ENCODE results near the gene ZEB2. TPM values are rescaled to one million over a fixed set of nuclear protein-coding genes. Genes with fewer than 3 reads are reported as not detected.

Gene ZEB2
- total and polyA plus RNA-seq, 5 donors from 2014 or later, result 0.23 to 18.1 (median 0.41) TPM; not detected in 1

- Mint-ChIP-seq H3K27me3 (peaks cover 26% of the 10 kb centered on the region), H3K4me3 (no peak overlapping the region), H3K9me3 (peaks cover 0 to 1% (median 0%) of the 10 kb centered on the region in 7 donors), H3K4me1 (peaks cover 0 to 11% (median 8%) of the 10 kb centered on the region in 4 donors), H3K27ac (no peak overlapping the region), H3K36me3 (no peaks in the 10 kb centered on the region)
- Histone ChIP-seq H3K27ac (ENCODE audit: insufficient read depth, low read length, poor library complexity, severe bottlenecking) (no peak overlapping the region), H3K4me1 (ENCODE audit: control insufficient read depth, insufficient read depth, low read length, poor library complexity, severe bottlenecking) (peaks cover 4% of the 10 kb centered on the region), H3K27me3 (ENCODE audit: control insufficient read depth, insufficient read depth, low read length) (no peaks in the 10 kb centered on the region), H3K36me3 (ENCODE audit: control insufficient read depth, insufficient read depth, low read length) (no peaks in the 10 kb centered on the region), H3K9me3 (ENCODE audit: control insufficient read depth in 2 of 2, low read length in 2 of 2) (no peaks in the 10 kb centered on the region), H3K4me3 (ENCODE audit: low read depth, low read length) (no peak overlapping the region)
- DNase-seq, result no peak
- no peak for ATAC-seq (ENCODE audit: low read depth in 2 of 2)
Observed at GRCh38 chr2:144545787-144546186, 25.9 kb upstream of the ZEB2 start.

- Histone ChIP-seq H3K27me3 (ENCODE audit: control insufficient read depth, insufficient read depth, low read length) (no peaks in the 10 kb centered on the region), H3K4me3 (ENCODE audit: low read depth, low read length) (no peak overlapping the region), H3K4me1 (ENCODE audit: control insufficient read depth, insufficient read depth, low read length, poor library complexity, severe bottlenecking) (peaks cover 4% of the 10 kb centered on the region), H3K36me3 (ENCODE audit: control insufficient read depth, insufficient read depth, low read length) (no peaks in the 10 kb centered on the region), H3K27ac (ENCODE audit: insufficient read depth, low read length, poor library complexity, severe bottlenecking) (no peak overlapping the region), H3K9me3 (ENCODE audit: control insufficient read depth in 2 of 2, low read length in 2 of 2) (no peaks in the 10 kb centered on the region)
- Mint-ChIP-seq H3K27ac (no peak overlapping the region), H3K4me3 (no peak overlapping the region), H3K9me3 (peaks cover 0 to 1% (median 0%) of the 10 kb centered on the region in 7 donors), H3K4me1 (peaks cover 0 to 11% (median 8%) of the 10 kb centered on the region in 4 donors), H3K27me3 (peaks cover 26% of the 10 kb centered on the region), H3K36me3 (no peaks in the 10 kb centered on the region)
- ATAC-seq (ENCODE audit: low read depth in 2 of 2) (no peak), DNase-seq (no peak)
Observed at GRCh38 chr2:144544053-144544452, 24.1 kb upstream of the ZEB2 start.

DNA sequence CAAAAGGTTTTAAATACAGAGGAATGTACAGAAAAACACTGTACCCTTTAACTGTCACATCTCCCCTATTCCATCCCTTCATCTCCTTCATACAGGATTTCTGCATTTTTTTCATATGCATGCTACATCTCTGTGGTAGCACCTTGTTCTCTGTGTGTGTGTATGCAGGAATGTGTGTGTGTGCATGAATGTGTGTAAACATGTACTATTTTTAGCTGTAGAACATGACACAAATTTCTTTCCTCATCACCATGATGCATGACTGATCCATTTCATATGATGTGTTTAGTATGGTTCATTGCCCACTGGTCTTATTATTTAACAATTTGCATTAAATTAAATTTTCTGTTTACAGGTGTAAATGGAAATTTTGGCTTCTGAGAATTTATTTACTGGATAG is 21.5 kb upstream of the ZEB2 start:
- Histone ChIP-seq H3K27ac (ENCODE audit: insufficient read depth, low read length, poor library complexity, severe bottlenecking) (no peak overlapping the region), H3K27me3 (ENCODE audit: control insufficient read depth, insufficient read depth, low read length) (peaks cover 4% of the 10 kb centered on the region), H3K4me1 (ENCODE audit: control insufficient read depth, insufficient read depth, low read length, poor library complexity, severe bottlenecking) (no peaks in the 10 kb centered on the region), H3K4me3 (ENCODE audit: low read depth, low read length) (no peak overlapping the region), H3K9me3 (ENCODE audit: control insufficient read depth in 2 of 2, low read length in 2 of 2) (no peaks in the 10 kb centered on the region), H3K36me3 (ENCODE audit: control insufficient read depth, insufficient read depth, low read length) (no peaks in the 10 kb centered on the region)
- ATAC-seq (ENCODE audit: low read depth in 2 of 2) (no peak), DNase-seq (no peak)
- Mint-ChIP-seq H3K4me1 (no peaks in the 10 kb centered on the region), H3K27me3 (peaks cover 13% of the 10 kb centered on the region), H3K27ac (no peak overlapping the region), H3K36me3 (no peaks in the 10 kb centered on the region), H3K4me3 (peak overlapping the region in 1 of 4 donors; percentile 72), H3K9me3 (peaks cover 0 to 1% (median 0%) of the 10 kb centered on the region in 7 donors)

GRCh38 chr2:144539289-144539782 is 19.4 kb upstream of the ZEB2 start:
- ATAC-seq (ENCODE audit: low read depth in 2 of 2), result no peak
- Histone ChIP-seq H3K36me3 (ENCODE audit: control insufficient read depth, insufficient read depth, low read length) (no peaks in the 10 kb centered on the region), H3K27me3 (ENCODE audit: control insufficient read depth, insufficient read depth, low read length) (peaks cover 11% of the 10 kb centered on the region), H3K9me3 (ENCODE audit: control insufficient read depth in 2 of 2, low read length in 2 of 2) (no peaks in the 10 kb centered on the region), H3K4me1 (ENCODE audit: control insufficient read depth, insufficient read depth, low read length, poor library complexity, severe bottlenecking) (no peaks in the 10 kb centered on the region), H3K27ac (ENCODE audit: insufficient read depth, low read length, poor library complexity, severe bottlenecking) (no peak overlapping the region), H3K4me3 (ENCODE audit: low read depth, low read length) (no peak overlapping the region)
- Mint-ChIP-seq H3K4me3 (no peak overlapping the region), H3K9me3 (peaks cover 0 to 1% (median 0%) of the 10 kb centered on the region in 7 donors), H3K4me1 (no peaks in the 10 kb centered on the region), H3K27me3 (peaks cover 16% of the 10 kb centered on the region), H3K36me3 (no peaks in the 10 kb centered on the region), H3K27ac (no peak overlapping the region)
- DNase-seq, result no peak

GRCh38 chr2:144535300-144535699 is 15.4 kb upstream of the ZEB2 start:
- peaks cover 36% of the 10 kb centered on the region for H3K27me3 ChIP-seq (ENCODE audit: control insufficient read depth, insufficient read depth, low read length)
- peaks cover 33% of the 10 kb centered on the region for H3K27me3 Mint-ChIP-seq
- no peaks in the 10 kb centered on the region for H3K4me1 Mint-ChIP-seq

DNA sequence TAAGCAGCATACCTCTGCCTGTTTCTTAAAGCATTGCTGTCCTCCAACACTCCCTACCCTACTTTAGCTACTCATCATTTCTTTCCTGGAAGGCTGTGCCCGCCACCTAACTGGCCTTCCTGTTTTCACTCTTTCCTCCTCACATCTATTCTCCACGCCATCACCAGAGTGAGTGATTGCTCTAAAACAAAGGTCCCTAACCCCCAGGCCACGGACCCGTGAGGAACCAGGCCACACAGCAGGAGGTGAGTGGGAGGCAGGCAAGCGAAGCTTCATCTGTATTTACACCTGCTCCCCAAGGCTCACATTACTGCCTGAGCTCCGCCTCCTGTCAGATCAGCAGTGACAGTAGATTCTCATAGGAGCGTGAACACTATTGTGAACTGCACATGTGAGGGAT is 13.3 kb upstream of the ZEB2 start:
- DNase-seq (no peak), ATAC-seq (ENCODE audit: low read depth in 2 of 2) (no peak)
- Mint-ChIP-seq H3K27me3 (peaks cover 44% of the 10 kb centered on the region), H3K36me3 (no peaks in the 10 kb centered on the region), H3K4me3 (no peak overlapping the region), H3K4me1 (no peaks in the 10 kb centered on the region), H3K27ac (no peak overlapping the region), H3K9me3 (peaks cover 0 to 3% (median 0%) of the 10 kb centered on the region in 7 donors)
- peaks cover 42% of the 10 kb centered on the region for H3K27me3 ChIP-seq (ENCODE audit: control insufficient read depth, insufficient read depth, low read length)
- H3K27ac ChIP-seq (ENCODE audit: insufficient read depth, low read length, poor library complexity, severe bottlenecking), result no peak overlapping the region
- H3K9me3 ChIP-seq (ENCODE audit: control insufficient read depth in 2 of 2, low read length in 2 of 2), result no peaks in the 10 kb centered on the region
- H3K4me1 ChIP-seq (ENCODE audit: control insufficient read depth, insufficient read depth, low read length, poor library complexity, severe bottlenecking), result no peaks in the 10 kb centered on the region
- no peak overlapping the region for H3K4me3 ChIP-seq (ENCODE audit: low read depth, low read length)
- no peaks in the 10 kb centered on the region for H3K36me3 ChIP-seq (ENCODE audit: control insufficient read depth, insufficient read depth, low read length)

More at GRCh38 chr2:144535300-144535699, 15.4 kb upstream of the ZEB2 start:
- Mint-ChIP-seq H3K9me3 (peaks cover 0 to 3% (median 0%) of the 10 kb centered on the region in 7 donors), H3K36me3 (no peaks in the 10 kb centered on the region), H3K4me3 (no peak overlapping the region), H3K27ac (no peak overlapping the region)
- H3K4me3 ChIP-seq (ENCODE audit: low read depth, low read length), result no peak overlapping the region
- H3K9me3 ChIP-seq (ENCODE audit: control insufficient read depth in 2 of 2, low read length in 2 of 2), result no peaks in the 10 kb centered on the region
- H3K27ac ChIP-seq (ENCODE audit: insufficient read depth, low read length, poor library complexity, severe bottlenecking), result no peak overlapping the region
- ATAC-seq (ENCODE audit: low read depth in 2 of 2) (no peak), DNase-seq (no peak)
- H3K36me3 ChIP-seq (ENCODE audit: control insufficient read depth, insufficient read depth, low read length), result no peaks in the 10 kb centered on the region
- no peaks in the 10 kb centered on the region for H3K4me1 ChIP-seq (ENCODE audit: control insufficient read depth, insufficient read depth, low read length, poor library complexity, severe bottlenecking)

GRCh38 chr2:144530596-144530995 is 10.7 kb upstream of the ZEB2 start:
- H3K4me3 ChIP-seq (ENCODE audit: low read depth, low read length), result no peak overlapping the region
- H3K9me3 Mint-ChIP-seq, result peaks cover 0 to 3% (median 0%) of the 10 kb centered on the region in 7 donors
- no peak overlapping the region for H3K27ac ChIP-seq (ENCODE audit: insufficient read depth, low read length, poor library complexity, severe bottlenecking)
- H3K4me3 Mint-ChIP-seq, result no peak overlapping the region
- ATAC-seq (ENCODE audit: low read depth in 2 of 2), result no peak
- peaks cover 64% of the 10 kb centered on the region for H3K27me3 Mint-ChIP-seq
- peaks cover 57% of the 10 kb centered on the region for H3K27me3 ChIP-seq (ENCODE audit: control insufficient read depth, insufficient read depth, low read length)
- H3K4me1 Mint-ChIP-seq, result no peaks in the 10 kb centered on the region
- no peaks in the 10 kb centered on the region for H3K9me3 ChIP-seq (ENCODE audit: control insufficient read depth in 2 of 2, low read length in 2 of 2)
- no peaks in the 10 kb centered on the region for H3K36me3 Mint-ChIP-seq
- no peak for DNase-seq
- no peak overlapping the region for H3K27ac Mint-ChIP-seq
- no peaks in the 10 kb centered on the region for H3K36me3 ChIP-seq (ENCODE audit: control insufficient read depth, insufficient read depth, low read length)
- H3K4me1 ChIP-seq (ENCODE audit: control insufficient read depth, insufficient read depth, low read length, poor library complexity, severe bottlenecking), result no peaks in the 10 kb centered on the region

- no peak overlapping the region for H3K4me3 Mint-ChIP-seq
- no peak overlapping the region for H3K27ac ChIP-seq (ENCODE audit: insufficient read depth, low read length, poor library complexity, severe bottlenecking)
- H3K4me1 Mint-ChIP-seq, result no peaks in the 10 kb centered on the region
- H3K27ac Mint-ChIP-seq, result no peak overlapping the region
- no peaks in the 10 kb centered on the region for H3K36me3 Mint-ChIP-seq
- peaks cover 61% of the 10 kb centered on the region for H3K27me3 ChIP-seq (ENCODE audit: control insufficient read depth, insufficient read depth, low read length)
- H3K27me3 Mint-ChIP-seq, result peaks cover 70% of the 10 kb centered on the region
- no peak for DNase-seq
- peaks cover 0 to 3% (median 0%) of the 10 kb centered on the region in 7 donors for H3K9me3 Mint-ChIP-seq
- no peaks in the 10 kb centered on the region for H3K36me3 ChIP-seq (ENCODE audit: control insufficient read depth, insufficient read depth, low read length)
- H3K9me3 ChIP-seq (ENCODE audit: control insufficient read depth in 2 of 2, low read length in 2 of 2), result no peaks in the 10 kb centered on the region
- no peaks in the 10 kb centered on the region for H3K4me1 ChIP-seq (ENCODE audit: control insufficient read depth, insufficient read depth, low read length, poor library complexity, severe bottlenecking)
- no peak for ATAC-seq (ENCODE audit: low read depth in 2 of 2)
- no peak overlapping the region for H3K4me3 ChIP-seq (ENCODE audit: low read depth, low read length)
Observed at GRCh38 chr2:144529841-144530240, 9.9 kb upstream of the ZEB2 start.
